Neutrophil (primary cell): ENCODE measurements around the gene JARID2.

Source experiments
- H3K27ac ChIP-seq: fragments of 200-600 bp; sonication (generic); 2 replicates; pipeline ENCODE4 v1.5.1; 2016; ENCODE audit warnings: mild to moderate bottlenecking, moderate library complexity
- H3K27me3 ChIP-seq: fragments of 200-600 bp; sonication (generic); 2 replicates; pipeline ENCODE4 v1.6.0; 2016; ENCODE audit warnings: mild to moderate bottlenecking
- H3K36me3 ChIP-seq: fragments of 200-600 bp; sonication (generic); 2 replicates; pipeline ENCODE4 v1.5.1; 2017
- H3K4me1 ChIP-seq, 2 experiments: fragments of 200-600 bp in 1 of 2; sonication (generic) in 1 of 2; 1 replicate in 1 of 2; 2 replicates in 1 of 2; pipeline versions ENCODE4 v1.5.1 to v1.6.1; 2013 to 2016; ENCODE audit warnings: low read depth in 1 of 2, low read length in 1 of 2, mild to moderate bottlenecking in 1 of 2, moderate library complexity in 1 of 2; ENCODE audit not compliant: control insufficient read depth in 1 of 2, insufficient read depth in 1 of 2
- H3K4me3 ChIP-seq, 2 experiments: fragments of 200-600 bp in 1 of 2; sonication (generic) in 1 of 2; 1 replicate in 1 of 2; 2 replicates in 1 of 2; pipeline ENCODE4 v1.5.1; 2013 to 2016; ENCODE audit warnings: low read depth in 1 of 2, low read length in 1 of 2, mild to moderate bottlenecking in 1 of 2, moderate library complexity in 1 of 2
- H3K9me3 ChIP-seq: fragments of 200-600 bp; sonication (generic); 2 replicates; pipeline ENCODE4 v1.5.1; 2016
- CTCF ChIP-seq: fragments of 200-600 bp; sonication (generic); IDR thresholded peaks from 2 replicates; pipeline ENCODE4 v1.5.1; 2016; ENCODE audit warnings: antibody characterized with exemption

JARID2 gene

GRCh38 chr6:15423286-15423993 lies 177.6 kb downstream of the JARID2 start:
- Histone ChIP-seq H3K4me1 (peaks cover 45 to 77% of the 10 kb centered on the region in 2 experiments), H3K27ac (no peak overlapping the region), H3K27me3 (no peaks in the 10 kb centered on the region), H3K36me3 (no peaks in the 10 kb centered on the region), H3K9me3 (no peaks in the 10 kb centered on the region), H3K4me3 (no peak overlapping the region)
- TF ChIP-seq CTCF, result no peak

GRCh38 chr6:15425947-15426346 lies 180.1 kb downstream of the JARID2 start:
- H3K4me3 ChIP-seq, result no peak overlapping the region
- H3K27me3 ChIP-seq, result no peaks in the 10 kb centered on the region
- H3K36me3 ChIP-seq, result no peaks in the 10 kb centered on the region
- H3K4me1 ChIP-seq, result peaks cover 60 to 86% of the 10 kb centered on the region in 2 experiments
- no peaks in the 10 kb centered on the region for H3K9me3 ChIP-seq
- no peak for TF ChIP-seq CTCF
- H3K27ac ChIP-seq, result no peak overlapping the region

GRCh38 chr6:15426395-15426794 lies 180.5 kb downstream of the JARID2 start:
- no peak for TF ChIP-seq CTCF
- Histone ChIP-seq H3K36me3 (no peaks in the 10 kb centered on the region), H3K27ac (peak overlapping the region; percentile 67), H3K4me3 (no peak overlapping the region), H3K4me1 (peaks cover 60 to 86% of the 10 kb centered on the region in 2 experiments), H3K27me3 (no peaks in the 10 kb centered on the region), H3K9me3 (no peaks in the 10 kb centered on the region)

GRCh38 chr6:15426901-15427300 lies 181.0 kb downstream of the JARID2 start:
- H3K4me1 ChIP-seq, result peaks cover 60 to 86% of the 10 kb centered on the region in 2 experiments
- no peak overlapping the region for H3K4me3 ChIP-seq
- TF ChIP-seq CTCF, result no peak

GRCh38 chr6:15427331-15428070 lies 181.6 kb downstream of the JARID2 start:
- Histone ChIP-seq H3K27ac (peak overlapping the region; percentile 67), H3K27me3 (no peaks in the 10 kb centered on the region), H3K4me1 (peaks cover 55 to 86% of the 10 kb centered on the region in 2 experiments), H3K4me3 (no peak overlapping the region), H3K36me3 (no peaks in the 10 kb centered on the region), H3K9me3 (no peaks in the 10 kb centered on the region)
- TF ChIP-seq CTCF, result no peak

More at GRCh38 chr6:15426901-15427300, 181.0 kb downstream of the JARID2 start:
- no peaks in the 10 kb centered on the region for H3K36me3 ChIP-seq
- H3K27me3 ChIP-seq, result no peaks in the 10 kb centered on the region
- H3K27ac ChIP-seq, result peak overlapping the region; percentile 67
- no peaks in the 10 kb centered on the region for H3K9me3 ChIP-seq
